ENCODE results near the gene GOLGA6A. TPM values are rescaled to one million over a fixed set of nuclear protein-coding genes. Genes with fewer than 3 reads are reported as not detected.
"Not testable (repeated sequence)": the region's sequence is repeated elsewhere in the genome, so short reads cannot be mapped to it uniquely, and the experiment has no call there.

Gene GOLGA6A
- total RNA-seq, 1 experiment from 2014 or later = 1.0 TPM

DNA sequence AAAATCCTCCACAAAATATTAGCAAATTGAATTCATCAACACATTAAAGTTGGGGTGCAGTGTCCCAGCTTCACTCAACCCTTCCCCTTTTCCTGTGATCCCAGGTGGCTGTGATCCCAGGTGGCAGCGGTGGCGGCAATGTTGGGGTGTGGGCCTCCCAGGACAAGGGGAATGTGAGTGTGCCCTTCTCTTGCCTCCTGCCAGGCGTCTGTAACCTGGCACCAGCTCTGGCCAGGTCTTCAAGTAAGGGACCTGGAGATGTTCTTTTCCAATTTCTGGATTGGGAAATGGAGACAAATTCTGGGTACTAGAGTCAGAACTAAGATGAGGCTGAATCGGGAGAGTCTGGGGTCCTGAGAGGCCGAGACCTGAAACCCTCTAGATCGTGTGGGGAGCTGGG, 20.1 kb downstream of the GOLGA6A start:
- DNase-seq (ENCODE audit: low read depth) = no peak
- in situ Hi-C loops (cut with HindIII; ENCODE audit: low pct_unique_long_range_greater_than_20kb, low sequenced_read_pairs) = no loop called here

DNA sequence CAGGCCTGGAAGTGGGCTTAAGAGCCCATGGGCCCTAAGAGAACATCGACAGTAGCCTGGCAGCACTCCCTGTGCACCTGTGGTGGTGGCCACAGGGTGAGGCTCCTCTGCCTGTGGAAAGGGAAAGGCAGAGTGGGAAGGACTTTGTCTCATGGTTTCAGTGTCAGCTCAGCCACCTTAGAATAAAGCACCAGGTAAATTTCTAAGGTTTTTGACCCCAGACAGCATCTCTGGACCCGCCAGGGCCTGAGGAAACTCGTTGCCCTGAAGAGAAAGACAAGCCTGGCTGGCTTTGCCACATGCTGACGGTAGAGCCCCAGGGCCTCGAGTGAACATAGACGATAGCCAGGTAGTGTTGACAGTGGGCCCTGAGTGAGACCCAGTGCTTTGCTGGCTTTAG, 22.1 kb downstream of the GOLGA6A start:
- in situ Hi-C loops (cut with HindIII; ENCODE audit: low pct_unique_long_range_greater_than_20kb, low sequenced_read_pairs) = no loop called here
- DNase-seq (ENCODE audit: low read depth) = no peak

DNA sequence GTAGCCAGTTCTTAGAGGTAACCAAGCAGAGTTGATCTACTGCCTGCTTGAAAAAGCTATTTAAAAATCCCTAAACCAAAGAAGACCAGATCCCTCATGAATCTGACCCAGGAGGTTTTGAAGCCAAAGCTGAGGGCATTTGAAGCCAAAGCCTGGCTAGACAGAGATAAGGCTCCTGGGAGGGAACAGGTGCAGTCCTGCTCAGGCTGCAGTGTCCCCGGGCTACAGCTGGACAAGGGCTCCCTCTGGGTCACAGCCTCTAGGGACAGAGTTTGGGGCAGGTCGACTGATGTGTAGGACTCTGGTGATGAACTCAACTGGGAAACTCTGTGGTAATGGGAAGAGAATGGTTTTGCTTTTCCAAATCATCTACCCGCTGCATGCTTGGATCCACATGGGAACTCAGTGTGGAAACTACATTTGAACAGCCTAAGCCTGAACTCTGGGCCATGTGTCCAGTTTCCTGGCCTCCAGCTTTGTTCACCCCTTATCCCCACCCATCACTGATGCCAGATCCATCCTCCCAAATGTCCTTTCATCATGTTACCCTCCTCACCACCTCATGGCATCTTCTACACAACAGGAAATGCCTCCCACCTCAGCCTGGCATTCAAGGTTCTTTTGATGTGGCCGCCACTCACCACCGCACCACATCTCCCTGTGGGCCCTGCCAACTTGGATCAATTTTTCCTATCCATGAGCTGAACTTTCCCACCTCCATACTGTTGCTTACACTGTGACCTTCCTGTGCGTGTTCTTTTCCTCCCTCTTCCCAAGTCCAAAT, 23.1 kb downstream of the GOLGA6A start:
- in situ Hi-C loops (cut with HindIII; ENCODE audit: low pct_unique_long_range_greater_than_20kb, low sequenced_read_pairs); DNase-seq (ENCODE audit: low read depth): not testable (repeated sequence)

DNA sequence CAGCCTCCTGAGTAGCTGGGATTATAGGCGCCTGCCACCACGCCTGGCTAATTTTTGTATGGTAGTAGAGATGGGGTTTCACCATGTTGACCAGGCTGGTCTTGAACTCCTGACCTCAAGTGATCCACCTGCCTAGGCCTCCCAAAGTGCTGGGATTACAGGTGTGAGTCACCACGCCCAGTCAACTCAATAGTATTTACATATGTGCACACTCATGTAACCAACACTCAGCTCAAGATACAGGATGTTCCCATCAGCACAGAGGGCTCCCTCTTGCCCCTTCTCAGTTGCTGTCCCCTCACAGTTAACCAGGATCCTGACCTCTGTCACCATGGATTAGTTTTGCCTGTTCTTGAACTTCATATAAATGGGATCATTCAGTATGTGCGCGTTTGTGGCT, 26.0 kb downstream of the GOLGA6A start:
- DNase-seq (ENCODE audit: low read depth); in situ Hi-C loops (cut with HindIII; ENCODE audit: low pct_unique_long_range_greater_than_20kb, low sequenced_read_pairs): not testable (repeated sequence)

DNA sequence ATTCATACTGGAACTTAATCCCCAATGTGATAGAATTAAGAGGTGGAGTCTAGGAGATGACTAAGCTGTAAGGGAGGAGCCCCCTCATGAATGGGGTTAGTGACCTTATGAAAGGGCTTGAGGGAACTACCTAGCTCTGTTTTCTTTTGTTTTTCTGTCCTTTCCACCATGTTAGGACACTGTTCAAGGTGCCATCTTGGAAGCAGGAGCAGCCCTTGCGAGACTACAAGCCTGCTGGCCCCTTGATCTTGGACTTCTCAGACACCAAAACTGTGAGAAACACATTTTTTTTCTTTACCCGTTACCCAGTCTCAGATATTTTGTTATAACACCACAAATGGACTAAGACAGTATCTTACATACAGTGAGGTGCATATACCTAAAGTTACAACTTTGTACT, 26.5 kb downstream of the GOLGA6A start:
- in situ Hi-C loops (cut with HindIII; ENCODE audit: low pct_unique_long_range_greater_than_20kb, low sequenced_read_pairs) = no loop called here
- no peak for DNase-seq (ENCODE audit: low read depth)

DNA sequence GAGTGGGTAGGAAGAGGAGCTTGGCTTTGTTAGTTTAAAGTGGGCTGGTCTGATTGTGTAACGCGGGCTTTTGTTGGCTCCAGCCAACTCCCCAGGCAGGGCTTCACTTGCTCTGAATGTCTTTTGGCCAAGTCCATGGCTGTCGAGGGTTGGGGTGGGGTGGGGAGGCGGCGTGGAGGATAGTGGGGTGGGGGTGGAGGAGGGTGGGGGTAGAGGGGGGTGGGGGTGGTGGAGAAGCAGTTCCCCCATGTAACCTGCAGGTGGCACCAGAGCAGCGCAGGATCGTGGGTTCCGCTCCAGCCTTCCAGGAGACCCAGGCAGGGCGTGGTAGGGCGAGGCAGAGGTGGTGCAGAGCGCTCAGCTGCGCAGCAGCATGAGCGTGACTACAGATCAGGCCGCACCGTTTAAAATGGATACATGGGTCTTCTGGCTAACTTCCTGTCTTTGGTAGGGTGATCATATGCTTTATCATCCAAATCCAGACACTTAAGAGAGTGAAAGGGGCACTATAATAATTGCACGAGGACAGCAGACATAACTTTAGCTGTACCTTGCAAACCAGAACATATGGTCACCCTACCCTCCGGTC, 28.3 kb downstream of the GOLGA6A start:
- peak; percentile 43 for DNase-seq (ENCODE audit: low read depth)
- in situ Hi-C loops (cut with HindIII; ENCODE audit: low pct_unique_long_range_greater_than_20kb, low sequenced_read_pairs) = no loop called here

DNA sequence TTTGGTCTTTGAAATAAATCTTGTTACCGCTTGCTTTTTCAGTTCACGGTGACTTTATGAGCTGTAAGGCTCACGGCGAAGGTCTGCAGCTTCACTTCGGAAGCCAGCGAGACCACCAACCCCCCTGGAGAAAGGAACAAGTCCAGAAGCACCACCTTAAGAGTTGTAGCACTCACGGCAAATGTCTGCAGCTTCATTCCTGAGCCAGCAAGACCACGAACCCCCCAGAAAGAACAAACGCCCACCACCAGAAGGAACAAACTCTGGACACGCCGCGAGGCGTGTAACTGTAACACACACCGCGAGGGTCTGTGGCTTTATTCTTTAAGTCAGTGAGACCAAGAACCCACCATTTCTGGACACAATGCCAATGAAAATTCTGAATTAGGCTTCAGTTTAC, 28.8 kb downstream of the GOLGA6A start:
- DNase-seq (ENCODE audit: low read depth) = no peak
- in situ Hi-C loops (cut with HindIII; ENCODE audit: low pct_unique_long_range_greater_than_20kb, low sequenced_read_pairs) = no loop called here

DNA sequence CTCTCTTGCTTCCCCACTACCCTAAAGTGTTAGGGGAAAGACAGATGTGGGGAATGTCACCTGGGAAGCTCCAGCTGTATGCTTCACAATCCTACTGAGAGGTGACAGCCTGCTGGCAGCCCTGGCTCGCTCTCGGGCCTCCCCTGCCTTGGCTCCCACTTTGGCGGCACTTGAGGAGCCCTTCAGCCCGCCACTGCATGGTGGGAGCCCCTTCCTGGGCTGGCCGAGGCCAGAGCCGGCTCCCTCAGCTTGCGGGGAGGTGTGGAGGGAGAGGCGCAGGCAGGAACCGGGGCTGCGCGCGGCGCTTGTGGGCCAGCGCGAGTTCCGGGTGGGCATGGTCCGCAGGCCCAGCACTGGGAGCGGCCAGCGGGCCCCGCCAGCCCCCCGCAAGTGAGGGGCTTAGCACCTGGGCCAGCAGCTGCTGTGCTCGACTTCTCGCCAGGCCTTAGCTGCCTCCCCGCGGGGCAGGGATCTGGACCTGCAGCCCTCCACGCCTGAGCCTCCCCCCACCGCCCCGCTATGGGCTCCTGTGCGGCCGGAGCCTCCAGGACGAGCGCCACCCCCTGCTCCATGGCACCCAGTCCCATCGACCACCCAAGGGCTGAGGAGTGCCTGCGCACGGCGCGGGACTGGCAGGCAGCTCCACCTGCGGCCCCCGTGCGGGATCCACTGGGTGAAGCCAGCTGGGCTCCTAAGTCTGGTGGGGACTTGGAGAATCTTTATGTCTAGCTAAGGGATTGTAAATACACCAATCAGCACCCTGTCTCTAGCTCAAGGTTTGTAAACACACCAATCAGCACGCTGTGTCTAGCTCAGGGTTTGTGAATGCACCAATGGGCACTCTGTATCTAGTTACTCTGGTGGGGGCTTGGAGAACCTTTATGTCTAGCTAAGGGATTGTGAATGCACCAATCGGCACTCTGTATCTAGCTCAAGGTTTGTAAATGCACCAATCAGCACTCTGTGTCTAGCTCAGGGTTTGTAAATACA, 29.8 kb downstream of the GOLGA6A start:
- in situ Hi-C loops (cut with HindIII; ENCODE audit: low pct_unique_long_range_greater_than_20kb, low sequenced_read_pairs); DNase-seq (ENCODE audit: low read depth): not testable (repeated sequence)

DNA sequence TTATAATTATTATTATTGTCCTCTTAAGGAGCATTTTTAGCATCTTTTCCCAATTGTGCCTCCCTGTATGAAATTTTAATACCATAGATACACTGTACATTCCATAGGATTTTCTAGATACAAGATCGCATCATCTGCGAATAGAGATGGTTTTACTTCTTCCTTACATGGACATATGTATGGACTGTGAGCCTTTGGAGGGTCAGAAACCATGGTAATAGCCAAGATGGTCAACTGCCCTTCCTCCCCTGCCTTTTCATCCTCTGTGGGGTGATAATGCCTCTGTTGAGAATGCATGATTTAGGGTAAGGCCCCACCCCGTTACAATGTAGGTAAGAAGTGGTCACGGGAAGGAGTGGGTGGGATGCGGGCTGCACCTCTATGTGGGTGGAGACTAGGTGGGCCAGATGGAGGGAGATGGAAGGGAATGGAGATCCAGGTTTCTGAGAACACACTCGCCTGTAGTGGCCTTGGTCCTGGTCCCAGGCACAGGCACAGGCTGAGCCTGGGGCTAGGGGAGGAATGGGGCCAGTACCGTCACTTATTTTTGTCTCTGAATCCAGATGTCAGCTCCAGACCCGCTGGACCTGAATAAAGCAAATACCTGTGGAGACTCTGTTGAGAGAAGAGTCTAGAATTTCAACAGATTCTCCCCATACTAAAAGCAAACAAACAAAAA, 31.7 kb downstream of the GOLGA6A start:
- in situ Hi-C loops (cut with HindIII; ENCODE audit: low pct_unique_long_range_greater_than_20kb, low sequenced_read_pairs) = no loop called here
- DNase-seq (ENCODE audit: low read depth) = no peak

DNA sequence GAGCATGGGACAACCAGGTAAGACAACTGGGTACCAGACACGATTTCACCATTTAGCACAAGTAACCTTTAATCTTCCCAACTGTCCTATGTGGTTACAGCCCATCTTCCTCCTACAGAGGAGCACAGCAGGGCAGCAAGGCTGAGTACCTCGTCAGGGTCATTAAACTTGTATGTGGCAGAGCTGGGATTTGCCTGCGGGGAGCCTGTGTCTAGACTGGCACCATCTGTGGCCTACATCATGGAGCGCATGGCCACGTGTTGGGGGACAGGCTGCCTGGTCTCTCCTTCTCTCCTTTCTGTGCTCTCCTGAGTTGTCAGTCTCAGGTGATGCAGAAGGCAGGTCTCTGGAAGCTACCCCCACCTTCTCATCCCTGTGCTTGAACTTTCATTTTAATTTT, 32.2 kb downstream of the GOLGA6A start:
- in situ Hi-C loops (cut with HindIII; ENCODE audit: low pct_unique_long_range_greater_than_20kb, low sequenced_read_pairs) = no loop called here
- DNase-seq (ENCODE audit: low read depth) = no peak

DNA sequence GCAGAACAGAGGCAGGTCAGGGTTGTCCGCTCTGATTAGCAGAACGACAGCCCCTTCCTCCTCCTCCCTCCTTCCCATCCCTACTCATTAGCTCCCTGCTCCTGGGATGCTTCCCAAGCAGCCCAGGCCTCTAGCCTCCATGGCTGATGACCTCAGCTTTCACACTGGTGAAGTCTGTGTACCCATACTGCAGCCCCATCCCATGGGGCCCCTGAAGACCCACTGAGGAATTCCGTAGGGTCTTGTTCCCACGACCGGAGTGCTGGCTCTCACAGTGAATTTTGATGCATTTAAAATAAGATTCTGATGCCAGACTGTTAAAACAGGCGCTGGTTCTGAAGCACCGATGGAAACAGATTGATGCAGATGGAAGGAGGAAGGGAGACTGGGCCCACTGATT, 36.1 kb downstream of the GOLGA6A start:
- no peak for DNase-seq (ENCODE audit: low read depth)
- in situ Hi-C loops (cut with HindIII; ENCODE audit: low pct_unique_long_range_greater_than_20kb, low sequenced_read_pairs) = no loop called here

DNA sequence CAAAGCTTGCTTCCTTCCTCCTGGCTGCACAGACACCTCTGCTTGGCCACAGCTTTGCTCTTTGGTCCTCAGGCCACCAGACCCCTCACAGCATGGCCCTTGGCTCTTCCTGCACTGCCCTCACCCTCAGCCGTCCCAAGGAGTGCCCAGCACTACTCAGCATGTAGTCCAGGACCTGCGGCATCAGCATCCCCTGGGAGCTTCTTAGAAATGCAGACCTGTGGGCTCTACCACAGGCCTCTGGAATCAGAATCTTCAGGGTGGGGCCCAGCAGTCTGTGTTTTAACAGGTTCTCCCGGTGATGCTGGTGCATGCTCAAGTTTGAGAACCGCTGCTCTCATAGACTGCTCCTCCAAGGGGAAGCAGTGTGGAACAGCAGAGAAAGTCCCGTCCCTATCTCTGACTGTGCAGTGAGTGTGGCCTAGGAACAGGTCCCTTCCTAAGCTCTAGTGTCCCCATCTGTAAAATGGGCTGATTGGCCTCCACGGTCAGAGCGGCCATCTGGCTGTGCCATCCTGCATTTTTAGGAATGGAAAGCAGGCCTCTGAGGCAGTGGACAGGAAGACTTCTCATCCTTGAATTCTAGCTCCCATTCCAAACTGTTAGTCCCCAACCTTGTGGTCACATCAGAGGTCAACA, 36.6 kb downstream of the GOLGA6A start:
- in situ Hi-C loops (cut with HindIII; ENCODE audit: low pct_unique_long_range_greater_than_20kb, low sequenced_read_pairs) = no loop called here
- no peak for DNase-seq (ENCODE audit: low read depth)

DNA sequence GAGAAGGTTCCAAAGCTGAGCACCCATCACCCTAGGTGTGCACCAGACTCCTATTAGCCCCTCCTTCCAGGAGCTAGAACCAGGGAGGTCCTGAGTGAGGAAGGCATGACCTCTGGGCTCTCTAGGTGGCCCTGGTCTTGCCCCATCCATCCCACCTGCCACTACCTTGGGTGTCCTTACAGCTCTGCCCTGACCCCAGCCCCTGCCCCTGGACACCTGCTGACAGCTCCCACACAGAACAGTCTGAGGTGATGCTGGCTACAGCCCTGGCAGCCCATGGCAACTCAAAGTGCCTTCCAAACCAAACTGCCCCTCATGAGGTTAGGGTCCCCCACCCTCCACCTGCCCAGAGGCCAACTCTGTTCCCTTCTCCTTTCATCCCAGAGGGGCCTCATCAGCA, 37.2 kb downstream of the GOLGA6A start:
- in situ Hi-C loops (cut with HindIII; ENCODE audit: low pct_unique_long_range_greater_than_20kb, low sequenced_read_pairs) = no loop called here
- no peak for DNase-seq (ENCODE audit: low read depth)

DNA sequence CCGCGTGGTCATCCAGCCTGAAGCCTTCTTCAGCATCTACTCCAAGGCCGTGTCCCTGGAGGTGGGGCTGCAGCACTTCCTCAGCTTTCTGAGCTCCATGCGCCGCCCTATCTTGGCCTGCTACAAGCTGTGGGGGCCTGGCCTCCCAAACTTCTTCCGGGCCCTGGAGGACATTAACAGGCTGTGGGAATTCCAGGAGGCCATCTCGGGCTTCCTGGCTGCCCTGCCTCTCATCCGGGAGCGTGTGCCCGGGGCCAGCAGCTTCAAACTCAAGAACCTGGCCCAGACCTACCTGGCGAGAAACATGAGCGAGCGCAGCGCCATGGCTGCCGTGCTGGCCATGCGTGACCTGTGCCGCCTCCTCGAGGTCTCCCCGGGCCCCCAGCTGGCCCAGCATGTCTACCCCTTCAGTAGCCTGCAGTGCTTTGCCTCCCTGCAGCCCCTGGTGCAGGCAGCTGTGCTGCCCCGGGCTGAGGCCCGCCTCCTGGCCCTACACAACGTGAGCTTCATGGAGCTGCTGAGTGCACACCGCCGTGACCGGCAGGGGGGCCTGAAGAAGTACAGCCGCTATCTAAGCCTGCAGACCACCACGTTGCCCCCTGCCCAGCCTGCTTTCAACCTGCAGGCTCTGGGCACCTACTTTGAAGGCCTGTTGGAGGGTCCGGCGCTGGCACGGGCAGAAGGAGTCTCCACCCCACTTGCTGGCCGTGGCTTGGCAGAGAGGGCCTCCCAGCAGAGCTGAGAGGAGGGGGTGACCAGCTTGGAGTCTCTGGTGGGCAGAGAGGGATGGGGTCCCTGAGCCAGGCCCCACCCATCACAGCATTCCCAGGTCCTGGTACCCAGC, 37.9 kb downstream of the GOLGA6A start:
- DNase-seq (ENCODE audit: low read depth) = no peak
- in situ Hi-C loops (cut with HindIII; ENCODE audit: low pct_unique_long_range_greater_than_20kb, low sequenced_read_pairs) = no loop called here

DNA sequence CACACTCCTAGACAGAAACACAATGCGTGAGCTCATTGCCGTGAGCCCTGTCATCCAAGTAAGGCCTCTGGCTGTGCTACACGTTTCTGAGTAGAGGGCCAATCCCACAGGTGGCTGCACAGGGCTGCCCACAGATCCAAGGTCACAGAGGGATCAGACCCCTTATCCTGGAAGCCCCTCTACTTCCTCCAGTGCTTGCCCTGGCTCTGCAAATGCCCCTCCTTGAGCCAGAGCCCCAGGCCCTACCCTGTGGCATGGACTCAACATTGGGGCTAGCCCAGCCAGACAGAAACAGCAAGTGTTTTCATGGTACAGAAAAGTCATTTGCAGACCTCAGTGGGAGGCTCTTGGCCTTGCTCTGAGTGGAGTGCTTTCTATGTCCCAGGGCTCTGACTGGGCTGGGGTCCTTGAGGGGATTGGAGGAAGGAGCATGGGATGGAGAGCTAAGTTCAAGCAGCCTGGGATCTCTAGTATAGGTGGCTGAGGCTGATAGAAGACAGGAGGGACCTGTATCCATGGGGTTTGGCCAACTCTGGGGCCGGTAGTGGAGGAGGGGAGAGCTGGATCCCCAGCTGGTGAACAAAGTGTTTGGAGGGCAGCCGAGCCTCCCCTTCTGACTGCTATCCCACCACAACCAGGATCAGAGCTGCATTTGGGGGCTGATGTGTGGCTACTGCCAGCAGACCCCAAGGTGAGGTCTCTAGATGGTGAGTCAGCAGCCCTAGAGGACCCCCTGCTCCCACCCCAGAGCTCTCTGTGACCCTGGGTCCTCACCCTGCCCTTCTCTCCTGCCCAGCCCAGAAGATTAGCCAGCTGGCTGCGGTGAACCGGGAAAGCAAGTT, 38.7 kb downstream of the GOLGA6A start:
- DNase-seq (ENCODE audit: low read depth) = no peak

DNA sequence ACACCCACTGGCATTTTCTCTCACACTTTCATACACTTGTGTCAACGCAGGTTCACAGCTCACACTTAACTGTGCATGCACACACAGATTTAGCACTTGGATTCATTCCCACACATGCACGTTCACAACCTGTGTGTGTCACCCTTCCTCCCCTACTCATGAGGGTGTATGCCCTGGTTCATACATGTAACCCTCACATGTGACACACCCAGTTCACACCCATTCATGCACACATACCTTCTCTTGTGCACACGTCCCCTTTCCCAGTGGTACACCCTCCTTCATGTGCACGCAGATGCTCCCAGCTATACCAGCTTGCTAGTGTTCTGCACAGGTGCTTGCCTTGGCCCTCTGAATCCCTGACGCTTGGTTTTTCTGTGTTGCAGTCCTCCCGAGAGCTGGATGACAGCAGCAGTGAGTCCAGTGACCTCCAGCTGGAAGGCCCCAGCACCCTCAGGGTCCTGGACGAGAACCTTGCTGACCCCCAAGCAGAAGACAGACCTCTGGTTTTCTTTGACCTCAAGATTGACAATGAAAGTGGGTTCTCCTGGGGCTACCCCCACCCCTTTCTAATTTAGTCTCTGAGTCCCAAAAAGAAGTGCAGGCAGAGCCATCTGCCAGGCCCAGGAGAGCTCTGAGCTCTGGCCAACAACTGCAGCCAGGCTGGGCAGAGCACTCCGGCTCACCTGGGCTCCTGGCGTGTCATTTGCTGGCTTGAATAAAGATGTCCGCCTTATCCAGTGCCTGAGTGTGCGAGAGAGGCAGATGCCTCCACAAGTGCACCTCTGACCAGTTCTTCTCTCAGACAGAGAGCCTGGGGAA, 39.5 kb downstream of the GOLGA6A start:
- in situ Hi-C loops (cut with HindIII; ENCODE audit: low pct_unique_long_range_greater_than_20kb, low sequenced_read_pairs) = no loop called here
- no peak for DNase-seq (ENCODE audit: low read depth)

More for the DNA sequence above, 38.7 kb downstream of the GOLGA6A start:
- in situ Hi-C loops (cut with HindIII; ENCODE audit: low pct_unique_long_range_greater_than_20kb, low sequenced_read_pairs) = no loop called here

Measured in Caki2 (cell line).